ENCODE data around the gene IP6K3.

Gene IP6K3

DNA sequence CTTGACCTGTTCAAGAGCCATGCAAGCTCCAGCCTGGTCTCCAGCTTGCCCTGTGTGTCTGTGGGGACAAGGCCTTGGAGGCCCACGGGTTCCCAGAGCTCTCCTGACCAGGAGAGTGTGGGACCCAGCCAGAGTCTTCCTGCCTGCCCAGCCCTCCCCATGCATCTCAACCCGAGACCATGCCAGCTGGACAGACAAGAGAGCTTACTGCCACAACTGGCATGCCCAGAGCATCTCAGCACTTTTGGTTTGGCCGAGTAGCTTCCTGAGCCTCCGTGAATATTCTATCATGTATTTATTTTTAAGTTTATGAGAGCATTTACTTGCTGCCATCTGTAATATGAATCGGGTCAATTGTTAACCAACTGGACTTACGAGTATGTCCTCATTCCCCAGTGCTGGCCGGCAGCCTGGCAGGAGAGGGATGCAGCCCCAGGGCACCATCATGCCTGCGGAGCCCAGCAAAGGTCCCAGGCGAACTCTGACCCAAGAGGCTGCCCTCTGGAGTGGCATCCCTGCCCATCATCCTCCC, 14.9 kb downstream of the IP6K3 start:
- Histone ChIP-seq H3K9ac (ENCODE audit: insufficient read length, low read depth) (no peak overlapping the region), H3K4me1 (ENCODE audit: insufficient read depth, insufficient read length) (peaks cover 13% of the 10 kb centered on the region), H3K4me3 (ENCODE audit: insufficient read length, low read depth) (no peak overlapping the region), H3K27me3 (ENCODE audit: insufficient read depth, insufficient read length) (no peaks in the 10 kb centered on the region), H3K9me3 (ENCODE audit: insufficient read depth, low read length) (no peaks in the 10 kb centered on the region), H3K36me3 (ENCODE audit: insufficient read depth, insufficient read length, low read length) (peaks cover 7% of the 10 kb centered on the region)
- TF ChIP-seq ZNF274 (IDR thresholded peaks at IDR 0.05; ENCODE audit: low read depth, low read length), result no peak
- no peak for TF ChIP-seq YY1 (IDR thresholded peaks at IDR 0.05; ENCODE audit: insufficient read depth, insufficient read length)
- no peak for TF ChIP-seq SUZ12 (IDR thresholded peaks at IDR 0.05; ENCODE audit: extremely low read depth, insufficient read depth, insufficient read length)
- no peak for DNase-seq (ENCODE audit: low read depth, low spot score)

DNA sequence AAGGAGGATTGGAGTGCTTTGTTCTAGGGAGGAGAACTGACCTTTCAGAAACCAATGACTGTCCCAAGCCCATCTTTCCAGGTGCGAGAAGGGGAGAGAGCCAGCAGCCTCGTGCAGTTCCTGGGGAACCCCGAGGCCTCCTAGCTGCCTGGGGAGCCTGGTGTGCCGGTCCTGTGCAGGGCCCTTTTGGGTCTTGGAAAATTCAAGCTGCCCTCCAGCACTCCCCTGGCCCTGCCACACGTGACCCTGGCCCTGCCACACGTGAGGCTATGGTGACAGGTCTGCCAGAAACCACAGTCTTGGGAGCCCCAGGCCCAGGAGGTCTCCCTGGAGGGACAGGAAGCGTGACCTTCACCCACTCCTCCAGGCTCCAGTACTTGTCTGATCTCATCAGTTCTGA, 15.7 kb downstream of the IP6K3 start:
- Histone ChIP-seq H3K9ac (ENCODE audit: insufficient read length, low read depth) (no peak overlapping the region), H3K4me1 (ENCODE audit: insufficient read depth, insufficient read length) (peaks cover 13% of the 10 kb centered on the region), H3K36me3 (ENCODE audit: insufficient read depth, insufficient read length, low read length) (peaks cover 7% of the 10 kb centered on the region), H3K9me3 (ENCODE audit: insufficient read depth, low read length) (no peaks in the 10 kb centered on the region), H3K27me3 (ENCODE audit: insufficient read depth, insufficient read length) (no peaks in the 10 kb centered on the region), H3K4me3 (ENCODE audit: insufficient read length, low read depth) (no peak overlapping the region)
- no peak for DNase-seq (ENCODE audit: low read depth, low spot score)
- TF ChIP-seq YY1 (IDR thresholded peaks at IDR 0.05; ENCODE audit: insufficient read depth, insufficient read length) (no peak), SUZ12 (IDR thresholded peaks at IDR 0.05; ENCODE audit: extremely low read depth, insufficient read depth, insufficient read length) (no peak), ZNF274 (IDR thresholded peaks at IDR 0.05; ENCODE audit: low read depth, low read length) (no peak)

- Histone ChIP-seq H3K36me3 (ENCODE audit: insufficient read depth, insufficient read length, low read length) (peaks cover 7% of the 10 kb centered on the region), H3K27me3 (ENCODE audit: insufficient read depth, insufficient read length) (no peaks in the 10 kb centered on the region), H3K4me1 (ENCODE audit: insufficient read depth, insufficient read length) (peaks cover 13% of the 10 kb centered on the region), H3K9ac (ENCODE audit: insufficient read length, low read depth) (no peak overlapping the region), H3K4me3 (ENCODE audit: insufficient read length, low read depth) (no peak overlapping the region), H3K9me3 (ENCODE audit: insufficient read depth, low read length) (no peaks in the 10 kb centered on the region)
- TF ChIP-seq ZNF274 (IDR thresholded peaks at IDR 0.05; ENCODE audit: low read depth, low read length), result no peak
- no peak for TF ChIP-seq YY1 (IDR thresholded peaks at IDR 0.05; ENCODE audit: insufficient read depth, insufficient read length)
- TF ChIP-seq SUZ12 (IDR thresholded peaks at IDR 0.05; ENCODE audit: extremely low read depth, insufficient read depth, insufficient read length), result no peak
- DNase-seq (ENCODE audit: low read depth, low spot score), result no peak
Measured at GRCh38 chr6:33730611-33731010, 16.1 kb downstream of the IP6K3 start.

DNA sequence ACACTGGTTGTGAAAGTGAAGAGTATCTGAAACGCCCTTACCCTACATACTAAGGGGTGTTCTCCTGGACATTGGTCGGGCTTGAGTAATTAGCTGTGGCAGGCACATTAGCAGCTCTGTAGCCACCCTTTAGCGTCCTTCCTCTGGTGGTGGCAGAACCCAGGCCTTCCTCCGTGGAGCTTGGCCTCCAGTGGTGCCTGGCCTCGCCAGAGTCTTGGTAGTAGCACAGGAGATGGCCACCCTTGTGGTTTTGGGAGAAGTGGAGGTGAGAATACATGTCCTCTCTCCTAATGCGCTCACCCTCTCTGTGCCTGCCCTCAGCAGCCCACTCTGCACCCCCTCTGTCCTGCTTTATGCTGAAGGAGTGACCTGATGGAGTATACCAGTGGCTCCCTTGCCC, 17.6 kb downstream of the IP6K3 start:
- no peaks in the 10 kb centered on the region for H3K27me3 ChIP-seq (ENCODE audit: insufficient read depth, insufficient read length)
- no peak overlapping the region for H3K9ac ChIP-seq (ENCODE audit: insufficient read length, low read depth)
- DNase-seq (ENCODE audit: low read depth, low spot score), result no peak
- H3K9me3 ChIP-seq (ENCODE audit: insufficient read depth, low read length), result no peaks in the 10 kb centered on the region
- peaks cover 12% of the 10 kb centered on the region for H3K4me1 ChIP-seq (ENCODE audit: insufficient read depth, insufficient read length)
- TF ChIP-seq YY1 (IDR thresholded peaks at IDR 0.05; ENCODE audit: insufficient read depth, insufficient read length) (no peak), ZNF274 (IDR thresholded peaks at IDR 0.05; ENCODE audit: low read depth, low read length) (no peak), SUZ12 (IDR thresholded peaks at IDR 0.05; ENCODE audit: extremely low read depth, insufficient read depth, insufficient read length) (no peak)
- no peaks in the 10 kb centered on the region for H3K36me3 ChIP-seq (ENCODE audit: insufficient read depth, insufficient read length, low read length)
- H3K4me3 ChIP-seq (ENCODE audit: insufficient read length, low read depth), result no peak overlapping the region

DNA sequence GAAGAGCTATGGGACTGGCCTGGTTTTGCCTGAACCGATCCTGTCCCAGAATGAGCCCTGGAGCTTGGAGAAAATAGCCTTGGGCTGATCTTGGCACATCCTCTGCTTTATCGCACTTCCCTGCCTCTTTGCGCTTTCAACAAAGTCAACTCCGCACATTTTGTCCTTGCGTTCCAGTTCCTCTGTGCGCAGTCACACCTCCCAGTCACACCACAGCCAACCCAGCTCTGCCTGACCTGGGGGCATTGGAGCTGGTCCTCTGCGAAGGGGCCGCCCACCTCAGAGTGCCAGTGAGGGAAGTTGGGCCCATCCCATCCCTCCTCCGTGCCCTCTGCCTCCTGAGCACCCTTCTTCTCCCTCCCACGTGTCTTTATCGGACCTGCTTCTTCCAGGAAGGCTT, 18.3 kb downstream of the IP6K3 start:
- peaks cover 10% of the 10 kb centered on the region for H3K4me1 ChIP-seq (ENCODE audit: insufficient read depth, insufficient read length)
- no peak for TF ChIP-seq ZNF274 (IDR thresholded peaks at IDR 0.05; ENCODE audit: low read depth, low read length)
- no peak for TF ChIP-seq YY1 (IDR thresholded peaks at IDR 0.05; ENCODE audit: insufficient read depth, insufficient read length)
- no peak for TF ChIP-seq SUZ12 (IDR thresholded peaks at IDR 0.05; ENCODE audit: extremely low read depth, insufficient read depth, insufficient read length)

GRCh38 chr6:33727932-33728331, 18.8 kb downstream of the IP6K3 start:
- TF ChIP-seq YY1 (IDR thresholded peaks at IDR 0.05; ENCODE audit: insufficient read depth, insufficient read length) (no peak), ZNF274 (IDR thresholded peaks at IDR 0.05; ENCODE audit: low read depth, low read length) (no peak), SUZ12 (IDR thresholded peaks at IDR 0.05; ENCODE audit: extremely low read depth, insufficient read depth, insufficient read length) (no peak)
- H3K27me3 ChIP-seq (ENCODE audit: insufficient read depth, insufficient read length), result no peaks in the 10 kb centered on the region
- no peak overlapping the region for H3K9ac ChIP-seq (ENCODE audit: insufficient read length, low read depth)
- peaks cover 7% of the 10 kb centered on the region for H3K4me1 ChIP-seq (ENCODE audit: insufficient read depth, insufficient read length)
- H3K4me3 ChIP-seq (ENCODE audit: insufficient read length, low read depth), result no peak overlapping the region
- no peaks in the 10 kb centered on the region for H3K9me3 ChIP-seq (ENCODE audit: insufficient read depth, low read length)
- no peak for DNase-seq (ENCODE audit: low read depth, low spot score)
- no peaks in the 10 kb centered on the region for H3K36me3 ChIP-seq (ENCODE audit: insufficient read depth, insufficient read length, low read length)

More for the DNA sequence above, 18.3 kb downstream of the IP6K3 start:
- H3K4me3 ChIP-seq (ENCODE audit: insufficient read length, low read depth), result no peak overlapping the region
- H3K36me3 ChIP-seq (ENCODE audit: insufficient read depth, insufficient read length, low read length), result no peaks in the 10 kb centered on the region
- no peak overlapping the region for H3K9ac ChIP-seq (ENCODE audit: insufficient read length, low read depth)
- DNase-seq (ENCODE audit: low read depth, low spot score), result no peak
- no peaks in the 10 kb centered on the region for H3K9me3 ChIP-seq (ENCODE audit: insufficient read depth, low read length)
- H3K27me3 ChIP-seq (ENCODE audit: insufficient read depth, insufficient read length), result no peaks in the 10 kb centered on the region

DNA sequence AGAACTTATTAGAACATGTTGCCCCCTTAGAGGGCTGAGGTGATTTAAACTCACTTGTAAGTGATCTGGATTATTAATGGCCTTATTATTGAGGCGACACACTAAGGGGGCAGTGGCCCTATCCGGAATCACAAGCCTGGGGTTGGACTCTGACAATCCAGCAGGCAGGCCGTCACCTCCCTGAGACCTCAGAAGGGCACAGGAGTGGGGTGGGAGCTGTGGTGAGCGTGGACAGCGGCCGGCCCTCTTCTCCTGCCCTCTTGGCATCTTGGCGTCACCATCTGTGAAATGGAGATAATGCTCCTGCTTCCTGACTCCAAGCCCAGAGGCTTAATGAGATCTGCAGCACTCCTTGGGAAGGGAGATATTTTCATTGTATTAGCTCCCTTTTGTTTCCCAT, 19.6 kb downstream of the IP6K3 start:
- Histone ChIP-seq H3K9ac (ENCODE audit: insufficient read length, low read depth) (no peak overlapping the region), H3K4me1 (ENCODE audit: insufficient read depth, insufficient read length) (peaks cover 4% of the 10 kb centered on the region), H3K27me3 (ENCODE audit: insufficient read depth, insufficient read length) (no peaks in the 10 kb centered on the region), H3K4me3 (ENCODE audit: insufficient read length, low read depth) (no peak overlapping the region), H3K36me3 (ENCODE audit: insufficient read depth, insufficient read length, low read length) (no peaks in the 10 kb centered on the region), H3K9me3 (ENCODE audit: insufficient read depth, low read length) (no peaks in the 10 kb centered on the region)
- no peak for TF ChIP-seq YY1 (IDR thresholded peaks at IDR 0.05; ENCODE audit: insufficient read depth, insufficient read length)
- DNase-seq (ENCODE audit: low read depth, low spot score), result no peak
